NOMO-1 treated with dmso at 0.1 percent for 144 hours (cell line): ENCODE results near the gene LSAMP.
"Not testable (repeated sequence)": the region's sequence is repeated elsewhere in the genome, so short reads cannot be mapped to it uniquely, and the experiment has no call there.

ENCODE experiments used
- DNase-seq: peaks from one replicate; lab custom pipeline; 2025; ENCODE audit not compliant: unreplicated experiment; lab: John Stamatoyannopoulos, UW

Gene LSAMP

GRCh38 chr3:115819785-115820384, 625.4 kb downstream of the LSAMP start:
- DNase-seq, result peak; percentile 10

- no peak for DNase-seq
These were observed 630.4 kb downstream of the LSAMP start for GRCh38 chr3:115814778-115815380.

- DNase-seq, result no peak
These were observed 631.3 kb downstream of the LSAMP start for GRCh38 chr3:115814006-115814405.

GRCh38 chr3:115808816-115809215, 636.5 kb downstream of the LSAMP start:
- DNase-seq, result no peak

GRCh38 chr3:115808244-115808643, 637.0 kb downstream of the LSAMP start:
- no peak for DNase-seq

- no peak for DNase-seq
These were observed 638.8 kb downstream of the LSAMP start for GRCh38 chr3:115806501-115806900.

GRCh38 chr3:115805520-115805919, 639.8 kb downstream of the LSAMP start:
- DNase-seq, result no peak

GRCh38 chr3:115804713-115805119, 640.6 kb downstream of the LSAMP start:
- no peak for DNase-seq

GRCh38 chr3:115804200-115804599, 641.1 kb downstream of the LSAMP start:
- DNase-seq, result no peak

- DNase-seq, result no peak
These were observed 641.6 kb downstream of the LSAMP start for GRCh38 chr3:115803661-115804060.

- DNase-seq, result no peak
These were observed 644.7 kb downstream of the LSAMP start for GRCh38 chr3:115800489-115801075.

- DNase-seq, result not testable (repeated sequence)
These were observed 645.2 kb downstream of the LSAMP start for GRCh38 chr3:115800065-115800464.

GRCh38 chr3:115792206-115792955, 652.9 kb downstream of the LSAMP start:
- no peak for DNase-seq

- DNase-seq, result not testable (repeated sequence)
These were observed 653.8 kb downstream of the LSAMP start for GRCh38 chr3:115791271-115792153.

- DNase-seq, result no peak
These were observed 654.5 kb downstream of the LSAMP start for GRCh38 chr3:115790759-115791158.

GRCh38 chr3:115789481-115789880, 655.8 kb downstream of the LSAMP start:
- DNase-seq, result no peak

GRCh38 chr3:115788921-115789470, 656.3 kb downstream of the LSAMP start:
- no peak for DNase-seq

GRCh38 chr3:115787818-115788217, 657.5 kb downstream of the LSAMP start:
- no peak for DNase-seq

GRCh38 chr3:115785782-115786181, 659.5 kb downstream of the LSAMP start:
- DNase-seq, result no peak

GRCh38 chr3:115784739-115785536, 660.3 kb downstream of the LSAMP start:
- DNase-seq, result no peak
